Calu3 (cell line): Measurements from ENCODE around the gene FARS2. TPM values are rescaled to one million over a fixed set of nuclear protein-coding genes. Genes with fewer than 3 reads are reported as not detected.

ENCODE experiments used
- BruUV-seq: library from RNA; stranded (reverse); fragments of 400-500 nt; replicated peaks from 2 replicates; lab custom pipeline; 2021; lab: Mats Ljungman, UMichigan
- CTCF ChIA-PET: fragments of 300-600 bp; sonication (Branson Sonifier 250); formaldehyde crosslinking; loops from one replicate; lab custom pipeline; 2022; ENCODE audit warnings: antibody characterized with exemption; lab: Charles Lee
- DNase-seq: peaks from one replicate; pipeline ENCODE4 v3.0.0; 2022
- H3K27ac Mint-ChIP-seq: one replicate; pipeline ENCODE4 v1.8.0; 2022; ENCODE audit warnings: mixed read lengths; ENCODE audit not compliant: unreplicated experiment
- H3K27me3 Mint-ChIP-seq: one replicate; pipeline ENCODE4 v1.8.0; 2022; ENCODE audit warnings: mixed read lengths; ENCODE audit not compliant: unreplicated experiment
- H3K36me3 Mint-ChIP-seq: one replicate; pipeline ENCODE4 v1.8.0; 2022; ENCODE audit warnings: mild to moderate bottlenecking, moderate library complexity, mixed read lengths; ENCODE audit not compliant: insufficient read depth, unreplicated experiment
- H3K4me1 Mint-ChIP-seq: one replicate; pipeline ENCODE4 v1.8.0; 2022; ENCODE audit warnings: mild to moderate bottlenecking, low read depth, mixed read lengths; ENCODE audit not compliant: unreplicated experiment
- H3K4me3 Mint-ChIP-seq: one replicate; pipeline ENCODE4 v1.8.0; 2022; ENCODE audit warnings: mild to moderate bottlenecking, low read depth, moderate library complexity, mixed read lengths; ENCODE audit not compliant: unreplicated experiment
- H3K9me3 Mint-ChIP-seq: one replicate; pipeline ENCODE4 v1.8.0; 2022; ENCODE audit warnings: low read depth, mixed read lengths; ENCODE audit not compliant: unreplicated experiment
- intact Hi-C: fragments of 100-400 bp; cut with micrococcal nuclease; formaldehyde crosslinking; loops from one replicate; pipeline ENCODE4 v1.10.0; 2022; ENCODE audit not compliant: unreplicated experiment
- total RNA-seq: library from RNA; stranded (reverse); gene quantifications from 2 replicates; pipeline ENCODE4 v1.2.3, GENCODE V29; 2022
- TF ChIP-seq, protein P1 (sequence below): fragments of 200-600 bp; IDR thresholded peaks from one replicate; pipeline ENCODE4 v1.8.0; 2022; ENCODE audit warnings: antibody characterized with exemption; ENCODE audit not compliant: unreplicated experiment

FARS2 gene
- total RNA-seq, 1 experiment from 2014 or later, result 13.4 TPM

DNA sequence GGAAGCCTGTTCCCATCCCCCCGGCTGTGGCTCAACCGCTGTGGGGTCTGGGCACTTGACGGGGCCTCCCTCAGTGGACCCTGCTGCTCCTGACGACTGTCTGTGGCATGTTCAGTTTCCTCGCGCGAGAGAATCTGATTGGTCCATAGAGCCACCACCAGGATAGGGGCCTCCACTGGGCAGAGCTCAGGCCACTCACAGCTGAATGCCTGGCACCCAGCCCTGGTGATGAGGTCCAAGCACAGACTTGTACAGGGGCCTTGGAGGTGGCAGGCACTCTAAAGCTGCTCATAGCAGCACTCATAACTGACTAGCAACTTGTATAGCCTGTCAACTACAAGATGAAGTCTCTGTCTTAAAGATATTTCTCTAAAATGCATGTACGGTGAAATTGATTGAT lies 377.4 kb downstream of the FARS2 start:
- BruUV-seq, result no TSS peak

DNA sequence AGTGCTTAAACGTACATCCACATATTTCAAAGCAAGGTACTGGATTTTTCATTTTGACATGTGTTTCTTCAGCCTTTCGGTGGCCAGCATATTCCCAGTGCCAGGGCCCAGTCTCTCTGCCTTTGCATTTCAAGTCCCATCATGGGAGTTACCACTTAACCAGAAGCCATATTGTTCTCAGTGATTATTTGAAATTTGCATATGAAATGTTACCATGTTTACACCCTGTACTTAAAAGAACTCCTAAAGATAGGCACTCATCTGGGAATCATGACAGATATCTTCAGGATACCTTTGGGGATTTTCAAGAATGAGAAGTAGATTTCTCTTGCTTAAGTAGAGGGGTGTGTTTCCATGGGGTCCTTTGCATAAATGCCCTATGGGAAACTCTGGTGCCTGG lies 377.9 kb downstream of the FARS2 start:
- intact Hi-C loops, result no loop called here
- Mint-ChIP-seq H3K27ac (no peak overlapping the region), H3K4me3 (no peak overlapping the region), H3K27me3 (no peaks in the 10 kb centered on the region), H3K4me1 (no peaks in the 10 kb centered on the region), H3K36me3 (no peaks in the 10 kb centered on the region), H3K9me3 (peaks cover 7% of the 10 kb centered on the region)
- BruUV-seq, result no TSS peak
- CTCF ChIA-PET, result interaction anchor here (0.7 kb wide), 1 partner anchor 161 kb away, joined by 3 read pairs; no protein-coding TSS in a partner anchor
- TF ChIP-seq, protein P1, sequence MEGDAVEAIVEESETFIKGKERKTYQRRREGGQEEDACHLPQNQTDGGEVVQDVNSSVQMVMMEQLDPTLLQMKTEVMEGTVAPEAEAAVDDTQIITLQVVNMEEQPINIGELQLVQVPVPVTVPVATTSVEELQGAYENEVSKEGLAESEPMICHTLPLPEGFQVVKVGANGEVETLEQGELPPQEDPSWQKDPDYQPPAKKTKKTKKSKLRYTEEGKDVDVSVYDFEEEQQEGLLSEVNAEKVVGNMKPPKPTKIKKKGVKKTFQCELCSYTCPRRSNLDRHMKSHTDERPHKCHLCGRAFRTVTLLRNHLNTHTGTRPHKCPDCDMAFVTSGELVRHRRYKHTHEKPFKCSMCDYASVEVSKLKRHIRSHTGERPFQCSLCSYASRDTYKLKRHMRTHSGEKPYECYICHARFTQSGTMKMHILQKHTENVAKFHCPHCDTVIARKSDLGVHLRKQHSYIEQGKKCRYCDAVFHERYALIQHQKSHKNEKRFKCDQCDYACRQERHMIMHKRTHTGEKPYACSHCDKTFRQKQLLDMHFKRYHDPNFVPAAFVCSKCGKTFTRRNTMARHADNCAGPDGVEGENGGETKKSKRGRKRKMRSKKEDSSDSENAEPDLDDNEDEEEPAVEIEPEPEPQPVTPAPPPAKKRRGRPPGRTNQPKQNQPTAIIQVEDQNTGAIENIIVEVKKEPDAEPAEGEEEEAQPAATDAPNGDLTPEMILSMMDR, result no peak
- no peak for DNase-seq

More for the DNA sequence above, 377.4 kb downstream of the FARS2 start:
- DNase-seq, result no peak
- TF ChIP-seq, protein P1, result no peak
- H3K27ac Mint-ChIP-seq, result no peak overlapping the region
- intact Hi-C loops, result no loop called here
- peaks cover 7% of the 10 kb centered on the region for H3K9me3 Mint-ChIP-seq
- no peaks in the 10 kb centered on the region for H3K27me3 Mint-ChIP-seq
- H3K4me1 Mint-ChIP-seq, result no peaks in the 10 kb centered on the region
- CTCF ChIA-PET, result no interaction called here
- H3K36me3 Mint-ChIP-seq, result no peaks in the 10 kb centered on the region
- H3K4me3 Mint-ChIP-seq, result no peak overlapping the region

DNA sequence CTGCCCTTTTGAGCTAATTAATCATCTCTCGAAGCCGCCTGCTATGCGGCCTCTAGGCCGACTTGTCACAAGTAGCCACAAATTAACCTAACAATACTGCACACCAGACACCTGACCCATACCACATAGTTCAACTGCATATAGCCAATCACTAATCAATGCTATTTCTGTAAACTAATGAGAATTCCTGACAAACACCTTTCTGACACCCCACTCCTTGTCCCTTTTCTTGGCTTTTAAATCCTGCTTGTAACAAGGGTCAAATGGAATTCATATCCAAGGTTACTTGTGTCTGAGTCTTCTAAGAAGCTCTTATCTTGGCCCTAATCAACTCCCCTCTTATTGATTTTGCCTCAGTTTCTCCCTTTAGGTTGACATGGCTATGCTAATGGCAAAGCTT lies 379.3 kb downstream of the FARS2 start:
- Mint-ChIP-seq H3K36me3 (no peaks in the 10 kb centered on the region), H3K27ac (no peak overlapping the region)

DNA sequence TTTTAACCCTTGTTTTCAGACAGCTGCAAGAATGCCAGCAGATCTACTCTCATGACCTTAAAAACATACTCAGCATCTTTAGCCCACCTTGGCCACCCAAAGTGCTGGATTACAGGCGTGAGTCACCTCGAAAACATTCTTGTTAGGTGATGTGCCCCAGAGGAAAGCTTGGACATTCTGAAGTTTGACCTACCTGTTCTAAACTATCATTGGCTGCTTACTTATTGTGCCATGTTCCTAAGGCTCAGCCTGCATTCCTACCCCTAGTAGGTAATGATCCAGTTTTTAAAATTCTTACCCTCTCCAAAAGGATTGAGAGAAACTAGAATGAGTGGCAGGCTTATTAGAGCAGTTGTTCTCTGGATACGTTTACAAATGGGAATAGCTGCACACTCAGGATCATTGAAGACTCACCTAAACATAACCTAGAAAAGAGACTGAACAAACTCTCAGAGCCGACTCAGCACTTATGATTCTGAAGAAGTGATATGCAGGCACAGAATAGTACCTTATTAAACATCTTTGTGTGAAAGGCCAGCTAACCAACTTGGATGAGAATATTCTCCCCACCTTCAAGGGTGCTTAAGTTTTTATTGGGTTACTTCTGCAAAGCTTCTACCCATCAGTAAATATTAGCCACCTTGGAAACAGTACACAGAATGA lies 383.3 kb downstream of the FARS2 start:
- no TSS peak for BruUV-seq
- no peak for DNase-seq
- no peak overlapping the region for H3K4me3 Mint-ChIP-seq
- H3K4me1 Mint-ChIP-seq, result no peaks in the 10 kb centered on the region
- no peaks in the 10 kb centered on the region for H3K27me3 Mint-ChIP-seq
- intact Hi-C loops, result no loop called here
- TF ChIP-seq, protein P1, result no peak
- peaks cover 7% of the 10 kb centered on the region for H3K9me3 Mint-ChIP-seq
- H3K36me3 Mint-ChIP-seq, result no peaks in the 10 kb centered on the region
- CTCF ChIA-PET, result no interaction called here
- H3K27ac Mint-ChIP-seq, result no peak overlapping the region

More for the DNA sequence above, 379.3 kb downstream of the FARS2 start:
- DNase-seq, result no peak
- CTCF ChIA-PET, result no interaction called here
- Mint-ChIP-seq H3K27me3 (no peaks in the 10 kb centered on the region), H3K4me3 (no peak overlapping the region), H3K9me3 (peaks cover 7% of the 10 kb centered on the region), H3K4me1 (no peaks in the 10 kb centered on the region)
- TF ChIP-seq, protein P1, result no peak
- intact Hi-C loops, result no loop called here
- no TSS peak for BruUV-seq
